GM21367 (cell line): ENCODE results near the gene RERE.
"Not testable (repeated sequence)": the region's sequence is repeated elsewhere in the genome, so short reads cannot be mapped to it uniquely, and the experiment has no call there.

Experiments
- ATAC-seq: cut with Tn5 transposase; IDR thresholded peaks from one replicate; pipeline ENCODE4 v1.9.1; 2021; ENCODE audit not compliant: unreplicated experiment

Gene RERE

DNA sequence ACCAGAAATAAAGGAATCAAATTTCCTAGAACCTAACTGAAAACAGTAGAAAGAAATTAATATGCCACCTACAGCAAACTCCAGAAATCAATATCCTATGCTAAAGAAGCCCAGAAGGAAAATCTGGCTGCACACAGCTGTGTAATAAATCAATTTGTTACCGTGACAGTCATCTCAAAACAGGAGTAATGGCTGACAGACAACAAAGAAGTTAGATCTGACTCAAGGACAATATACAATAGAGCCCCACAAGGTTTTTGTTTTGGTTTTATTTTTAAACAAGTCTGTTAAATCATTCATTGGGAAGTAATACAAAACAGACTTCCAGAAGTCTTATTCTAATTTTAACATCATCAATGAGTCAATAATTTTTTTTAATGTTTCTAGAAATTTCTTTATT, 168.4 kb downstream of the RERE start:
- ATAC-seq: no peak

DNA sequence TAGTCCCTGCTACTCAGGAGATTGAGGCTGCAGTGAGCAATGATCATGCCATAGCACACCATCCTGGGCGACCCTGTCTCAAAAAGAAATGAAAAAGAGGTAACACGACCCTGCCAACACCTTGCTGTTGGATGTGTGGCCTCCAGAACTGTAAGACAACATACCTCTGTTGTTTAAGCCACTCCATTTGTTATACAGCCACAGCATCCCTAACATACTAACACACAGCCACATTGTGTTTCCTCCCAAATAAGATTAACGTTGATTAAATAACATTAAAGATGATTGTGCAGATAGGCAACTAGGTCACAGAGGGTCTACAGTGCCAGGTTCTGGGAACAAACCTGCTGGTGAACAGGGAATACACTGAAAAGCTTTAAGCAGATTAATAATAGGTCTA, 170.4 kb downstream of the RERE start:
- ATAC-seq: no peak

DNA sequence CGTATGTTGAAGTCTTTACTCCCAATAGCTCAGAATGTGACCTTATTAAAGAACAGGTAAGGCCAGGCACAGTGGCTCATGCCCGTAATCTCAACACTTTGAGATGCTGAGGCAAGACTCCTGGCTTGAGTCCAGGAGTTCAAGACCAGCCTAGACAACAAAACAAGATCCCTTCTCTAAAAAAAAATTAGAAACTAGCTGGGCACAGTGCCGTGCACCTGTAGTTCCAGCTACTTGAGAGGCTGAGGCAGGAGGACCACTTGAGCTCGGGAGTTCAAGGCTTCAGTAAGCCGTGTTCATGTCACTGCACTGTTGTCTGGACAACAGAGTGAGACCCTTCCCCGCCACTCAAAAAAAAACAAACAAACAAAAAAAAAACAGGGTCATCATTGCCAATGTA, 171.3 kb downstream of the RERE start:
- ATAC-seq: no peak

DNA sequence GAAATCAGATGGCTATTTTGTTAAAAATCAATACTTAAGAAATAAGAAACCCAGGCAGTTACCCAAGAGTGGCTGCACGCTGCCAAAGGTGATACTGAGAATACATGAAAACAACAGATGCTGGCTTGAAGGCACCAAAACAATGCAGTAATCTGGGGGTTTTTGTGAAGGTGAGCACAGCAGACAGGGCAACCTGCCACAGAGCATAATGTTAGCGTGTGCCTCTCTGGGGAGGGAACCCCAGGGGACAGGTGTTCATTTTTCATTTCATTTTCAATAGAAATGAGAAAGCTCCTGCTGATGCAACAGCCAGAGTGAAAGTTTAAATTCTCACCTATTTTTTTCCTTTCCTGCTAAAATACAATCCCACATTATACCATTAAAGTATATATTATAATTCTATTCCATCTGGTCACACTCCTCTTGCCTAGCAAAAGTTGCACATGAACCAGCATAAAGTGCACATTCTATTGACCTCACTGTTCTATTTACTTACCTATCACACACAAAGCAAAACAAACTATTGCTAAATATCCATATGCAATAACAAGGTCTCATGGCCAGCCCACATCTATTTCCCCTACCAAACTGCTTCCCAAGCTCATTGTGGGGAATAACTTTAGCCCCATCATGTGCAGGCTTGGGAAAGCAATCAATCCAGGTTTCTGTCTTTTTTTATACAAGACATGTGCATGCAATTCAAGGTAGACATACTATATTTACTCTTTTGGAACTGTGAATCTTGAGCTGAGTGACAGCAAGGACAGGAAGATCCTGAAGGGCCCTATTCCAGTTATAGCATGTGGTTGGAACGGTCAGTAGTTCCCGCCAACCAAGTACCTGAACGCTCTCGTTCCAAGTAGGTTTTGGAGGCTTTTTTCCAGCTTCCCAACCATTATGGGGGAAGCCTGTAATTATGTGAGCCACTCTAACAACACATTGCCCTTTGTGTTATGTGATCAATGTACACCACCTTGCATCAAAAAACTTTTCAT, 173.6 kb downstream of the RERE start:
- ATAC-seq: peak; percentile 83

DNA sequence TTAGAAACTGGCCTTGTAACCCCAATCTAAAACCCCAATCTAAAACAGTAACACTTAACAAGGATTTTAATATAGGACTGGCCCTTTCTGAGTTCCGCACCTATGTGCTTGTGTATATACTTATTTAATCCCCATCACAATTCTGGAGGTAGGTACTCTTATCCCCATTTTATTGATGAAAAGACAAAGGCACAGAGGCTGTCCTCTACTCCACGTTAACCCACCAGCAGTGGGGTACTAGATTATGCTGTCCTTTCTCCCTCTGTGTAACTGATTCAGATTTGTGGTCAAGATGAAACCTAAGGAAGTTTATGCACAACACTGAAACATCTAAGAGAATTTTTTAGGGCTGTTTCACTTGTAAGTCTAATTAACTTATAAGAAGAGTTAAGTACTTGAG, 175.3 kb downstream of the RERE start:
- no peak for ATAC-seq

DNA sequence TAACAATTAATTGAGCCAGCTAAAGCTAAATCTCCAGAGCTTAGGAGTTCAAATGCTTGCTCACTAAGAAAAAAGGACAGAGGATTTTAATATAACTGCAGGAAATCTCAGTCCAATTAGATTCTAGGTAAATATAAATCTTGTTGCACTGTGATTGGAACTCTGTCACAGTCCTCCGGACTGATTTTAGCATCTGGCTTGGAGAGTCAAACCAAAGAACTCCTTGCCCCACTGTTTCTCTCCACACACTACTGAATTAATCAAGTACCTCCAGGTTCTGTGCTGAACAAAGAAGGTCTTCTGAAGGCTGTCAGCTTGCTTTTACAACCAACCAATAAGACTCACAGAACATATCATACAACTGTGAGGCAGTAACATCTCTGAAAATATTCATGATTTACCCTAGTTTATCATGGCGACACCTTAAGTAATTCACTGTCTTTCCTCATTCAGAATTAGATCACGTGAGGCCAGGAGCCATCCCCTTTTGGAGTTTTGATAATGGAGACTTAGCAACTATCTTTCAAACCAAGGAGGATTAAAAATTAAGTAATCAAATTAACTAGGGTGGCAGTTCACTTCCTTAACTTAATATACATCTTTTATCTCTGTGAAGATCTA, 176.0 kb downstream of the RERE start:
- no peak for ATAC-seq

DNA sequence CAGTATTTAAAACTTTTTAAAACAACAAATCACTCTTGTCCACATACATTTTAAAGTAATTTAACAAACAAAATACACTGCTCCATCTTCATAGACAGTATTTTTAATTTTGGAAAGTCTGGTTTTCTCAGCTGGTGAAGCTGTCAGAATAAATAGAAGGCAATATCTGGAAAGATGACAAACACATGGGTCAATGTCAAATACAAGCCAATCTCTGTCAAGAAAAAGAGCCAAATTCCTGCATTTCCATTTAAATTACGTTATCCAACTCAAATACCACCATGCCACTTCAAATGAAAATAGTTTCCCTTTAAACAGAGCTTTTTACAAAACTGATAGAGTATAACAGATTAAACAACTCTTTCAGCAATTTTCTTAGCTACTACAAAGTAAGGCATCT, 176.5 kb downstream of the RERE start:
- no peak for ATAC-seq

DNA sequence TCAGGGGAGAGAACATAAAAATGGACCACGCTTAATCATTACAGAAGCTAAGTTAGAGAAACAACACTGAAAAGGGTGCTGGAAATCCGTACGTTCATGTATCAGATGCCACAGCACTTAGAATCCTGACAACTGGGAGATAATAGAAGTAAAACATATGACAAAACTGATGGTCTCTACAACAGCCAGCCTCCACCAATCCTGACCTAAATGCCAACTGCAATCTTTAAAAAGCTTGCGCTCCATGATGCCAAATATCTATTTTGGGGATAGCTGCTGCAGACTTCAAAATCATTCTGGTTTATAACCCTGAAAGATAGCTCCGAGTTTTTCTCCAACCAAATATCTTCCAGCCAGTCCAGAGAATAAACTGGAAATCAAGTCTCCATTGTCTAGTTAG, 178.3 kb downstream of the RERE start:
- no peak for ATAC-seq

DNA sequence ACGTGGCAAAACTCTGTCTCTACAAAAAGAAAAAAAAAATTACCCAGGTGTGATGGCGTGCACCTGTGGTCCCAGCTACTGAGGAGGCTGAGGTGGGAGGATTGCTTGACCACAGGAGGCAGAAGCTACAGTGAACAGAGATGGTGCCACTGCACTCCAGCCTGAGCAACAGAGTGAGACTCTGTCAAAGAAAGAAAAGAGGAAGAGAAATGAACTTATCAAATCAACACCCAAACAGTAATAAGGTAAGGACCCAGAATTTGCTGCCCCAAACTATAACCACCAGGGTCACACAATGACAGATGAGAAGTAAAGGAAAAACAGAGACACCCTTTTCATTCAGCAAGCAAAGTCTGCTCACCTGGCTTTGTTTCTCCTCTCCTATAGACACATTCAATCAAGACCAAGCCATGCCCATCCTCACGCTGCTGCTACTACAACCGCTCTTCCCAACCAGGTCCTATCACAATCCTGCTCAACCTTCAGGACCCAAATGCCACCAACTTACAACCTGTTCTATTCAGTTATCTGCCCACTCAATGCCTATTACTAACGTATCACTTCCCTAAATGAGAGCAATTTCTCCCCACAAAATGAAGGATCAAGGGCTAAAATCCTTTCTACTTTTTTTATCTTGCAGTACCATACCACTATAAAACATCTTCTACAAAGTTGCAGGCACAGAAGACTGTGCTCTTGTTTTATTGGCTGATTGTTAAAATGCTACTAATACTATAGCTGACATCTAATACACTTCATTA, 183.5 kb downstream of the RERE start:
- no peak for ATAC-seq

DNA sequence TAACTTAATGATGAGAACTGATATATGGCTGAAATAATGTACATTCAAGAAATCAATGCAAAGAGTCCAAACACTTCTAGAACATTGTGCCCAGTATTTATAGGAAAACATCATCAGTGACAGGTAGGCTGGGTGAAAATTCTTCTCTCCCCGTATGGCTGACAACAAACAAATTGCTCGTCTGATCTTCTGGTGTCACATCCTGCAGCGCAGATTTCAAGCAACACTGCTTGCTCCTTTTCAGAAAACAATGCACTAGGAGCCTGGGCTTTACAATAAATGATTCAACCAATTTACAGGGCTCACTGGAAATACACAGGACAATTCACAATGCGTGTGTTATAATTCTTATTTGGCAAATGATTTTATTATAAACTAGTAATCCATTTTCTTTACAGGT, 185.3 kb downstream of the RERE start:
- ATAC-seq: no peak

DNA sequence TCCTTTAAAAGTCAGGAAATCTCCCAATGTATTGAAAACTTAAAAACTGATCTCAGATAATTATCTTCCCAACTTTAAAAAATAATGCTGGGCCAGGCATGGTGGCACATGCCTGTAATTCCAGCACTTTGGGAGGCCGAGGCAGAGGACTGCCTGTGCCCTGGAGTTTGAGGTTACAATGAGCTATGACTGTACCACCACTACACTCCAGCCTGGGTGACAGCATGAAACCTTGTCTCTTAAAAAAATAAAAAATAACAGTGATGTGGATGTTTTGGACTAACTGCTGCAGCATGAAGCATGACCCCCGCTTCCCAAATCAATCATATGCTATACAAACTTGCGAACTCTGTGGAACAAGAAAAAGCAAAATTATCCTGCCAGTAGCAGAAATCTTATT, 186.3 kb downstream of the RERE start:
- no peak for ATAC-seq

DNA sequence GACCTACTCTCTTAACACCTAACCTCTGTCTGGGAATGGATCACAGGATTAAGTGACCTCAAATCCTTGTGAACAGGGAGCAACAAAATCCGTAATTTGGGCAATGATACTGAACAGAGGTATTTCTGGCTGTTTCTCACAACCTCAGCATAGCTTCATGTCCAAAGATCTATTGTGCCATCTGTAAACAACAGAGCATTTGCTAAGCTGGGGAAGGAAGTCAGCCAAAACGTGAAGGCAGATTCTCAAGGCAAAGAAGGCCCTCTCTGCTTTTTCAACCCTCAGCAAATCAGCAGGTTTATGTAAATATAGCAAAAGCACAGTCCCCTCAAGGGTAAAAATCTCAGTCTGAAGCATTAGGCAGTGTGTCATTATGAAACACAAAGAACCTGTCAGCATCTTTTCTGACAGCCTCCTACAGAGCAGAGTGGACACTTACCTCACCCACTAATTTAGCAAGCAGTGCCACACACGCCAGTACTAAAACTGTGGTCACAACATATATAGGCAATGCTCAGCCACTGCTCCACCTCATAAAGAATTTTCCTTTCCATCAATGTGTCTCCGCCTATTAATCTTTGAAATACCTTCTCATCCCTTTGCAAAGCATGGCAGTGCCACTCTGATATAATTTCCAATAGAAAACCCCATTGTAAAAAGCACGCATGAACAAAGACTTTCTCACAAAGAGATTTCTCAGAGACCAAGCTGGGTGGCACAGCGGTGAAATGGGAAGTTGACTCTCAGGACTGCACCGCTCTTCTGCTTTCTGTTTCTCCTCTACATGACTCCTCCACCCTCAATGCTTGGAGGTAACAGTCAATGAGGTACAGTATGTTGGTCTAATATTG, 188.0 kb downstream of the RERE start:
- peak; percentile 61 for ATAC-seq

DNA sequence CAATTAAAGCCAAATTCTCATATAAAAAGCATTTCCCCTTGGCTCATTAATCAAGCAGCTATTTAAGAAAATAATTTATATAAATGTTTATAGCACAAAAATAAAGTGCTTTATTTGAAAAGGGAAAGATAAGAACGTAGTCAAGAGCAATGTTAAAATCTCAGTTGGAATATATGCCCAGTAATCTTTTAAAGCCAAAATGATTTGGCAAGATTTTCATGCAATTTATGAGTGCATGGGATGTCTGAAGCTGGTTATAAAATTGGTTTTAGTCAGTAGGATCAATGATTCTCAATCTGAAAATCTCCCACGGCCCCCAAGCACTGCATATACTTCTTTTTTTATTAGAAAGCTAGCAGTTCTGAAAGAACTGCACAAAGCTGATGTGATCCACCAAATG, 188.8 kb downstream of the RERE start:
- ATAC-seq: no peak

DNA sequence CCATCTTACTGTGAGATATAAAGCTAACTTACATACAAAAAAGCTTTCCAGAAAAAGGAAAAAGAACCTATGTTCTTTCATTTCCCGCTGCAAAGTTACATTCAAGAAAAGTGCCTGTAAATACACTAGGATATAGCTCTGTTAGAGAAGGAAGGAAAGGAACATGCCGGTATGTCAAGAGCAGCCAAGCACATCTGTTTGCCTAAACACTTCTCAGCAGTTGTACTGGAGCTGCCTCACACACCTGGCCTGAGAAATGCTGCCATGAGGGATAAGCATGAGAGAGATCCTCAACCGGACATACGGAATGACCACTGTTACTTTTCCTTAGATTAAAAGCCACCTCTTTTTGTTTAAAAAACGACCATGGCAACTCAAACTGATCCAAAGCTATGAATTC, 189.7 kb downstream of the RERE start:
- no peak for ATAC-seq

DNA sequence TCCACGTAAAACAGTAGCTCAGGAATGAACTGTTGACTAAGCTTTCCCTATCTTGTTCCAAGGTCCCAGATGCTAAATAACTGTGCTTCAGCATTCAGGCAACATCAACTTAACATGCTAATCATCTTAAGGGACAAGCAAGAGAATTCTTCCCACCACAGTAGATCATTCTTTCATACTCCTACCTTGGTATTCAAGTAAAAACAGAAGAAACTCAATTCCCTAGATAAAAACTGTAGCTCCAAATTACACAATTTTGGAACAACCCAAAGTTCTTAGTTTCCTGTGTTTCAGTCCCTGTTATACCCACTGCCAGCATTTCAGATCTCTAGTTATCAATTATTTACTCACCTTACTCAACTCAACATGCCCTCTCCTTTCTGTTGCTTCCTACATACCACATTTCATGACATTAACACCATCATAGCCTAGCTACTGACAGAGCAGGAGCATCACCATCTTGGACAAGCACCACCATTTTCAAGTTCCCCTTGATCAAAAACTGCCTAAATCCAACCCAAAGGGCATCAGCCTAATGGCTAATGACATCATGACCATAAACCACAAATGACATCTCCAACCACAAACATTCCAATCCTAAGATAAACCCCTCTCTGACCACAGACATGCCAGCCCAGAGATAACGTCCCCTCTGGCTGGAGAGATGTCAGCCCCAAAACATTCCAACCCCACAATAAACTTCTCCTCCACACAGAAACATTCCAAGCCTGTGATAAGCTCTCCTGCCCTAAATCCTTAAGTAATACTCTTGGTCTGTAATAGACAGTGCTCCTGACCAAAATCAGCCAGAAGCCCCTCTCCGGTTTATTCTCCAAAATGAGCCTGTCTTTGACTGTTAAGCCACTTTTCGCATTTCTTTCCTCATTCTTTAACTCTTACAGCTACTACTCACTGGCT, 191.2 kb downstream of the RERE start:
- no peak for ATAC-seq

DNA sequence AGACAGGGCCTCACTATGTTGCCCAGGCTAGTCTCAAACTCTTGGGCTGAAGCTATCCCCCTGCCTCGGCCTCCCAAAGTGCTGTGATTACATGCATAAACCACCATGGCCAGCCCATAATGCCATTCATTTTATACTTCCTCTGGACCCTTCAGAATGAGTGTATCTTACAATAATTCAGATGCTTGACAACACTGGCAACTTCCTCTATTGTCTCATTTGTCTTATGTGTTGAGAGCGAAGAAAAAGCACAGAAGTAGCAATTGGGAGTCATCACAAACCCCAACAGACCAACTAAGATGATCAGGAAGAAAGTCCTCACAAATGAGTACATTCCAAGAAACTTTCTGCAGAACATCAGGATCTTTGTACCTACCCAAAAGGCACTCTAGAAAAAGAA, 191.9 kb downstream of the RERE start:
- ATAC-seq: no peak

DNA sequence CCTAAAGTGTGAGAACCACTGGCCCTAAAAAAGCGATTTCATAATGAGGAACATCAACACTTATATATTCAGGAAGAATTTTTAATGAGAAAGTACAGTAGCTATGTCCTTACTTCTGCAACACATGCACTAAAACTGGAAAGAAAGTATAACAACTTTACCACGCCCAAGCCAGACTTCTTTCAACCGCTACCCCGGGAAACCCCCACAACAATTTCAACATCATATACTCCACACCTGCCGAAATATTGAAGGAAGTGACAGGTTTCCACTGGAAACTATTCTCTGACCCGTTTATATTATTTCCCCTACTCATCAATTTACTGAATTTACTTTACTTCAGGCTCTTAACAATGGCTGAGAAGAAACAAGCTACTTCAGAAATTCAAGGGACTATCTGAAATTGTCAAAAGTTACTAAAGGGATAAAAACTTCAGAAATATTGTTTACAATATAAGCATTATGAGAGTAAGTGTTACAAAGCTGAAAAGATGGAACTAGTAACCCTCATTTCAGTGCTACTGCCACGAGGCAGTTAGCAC, 193.7 kb downstream of the RERE start:
- ATAC-seq: not testable (repeated sequence)

DNA sequence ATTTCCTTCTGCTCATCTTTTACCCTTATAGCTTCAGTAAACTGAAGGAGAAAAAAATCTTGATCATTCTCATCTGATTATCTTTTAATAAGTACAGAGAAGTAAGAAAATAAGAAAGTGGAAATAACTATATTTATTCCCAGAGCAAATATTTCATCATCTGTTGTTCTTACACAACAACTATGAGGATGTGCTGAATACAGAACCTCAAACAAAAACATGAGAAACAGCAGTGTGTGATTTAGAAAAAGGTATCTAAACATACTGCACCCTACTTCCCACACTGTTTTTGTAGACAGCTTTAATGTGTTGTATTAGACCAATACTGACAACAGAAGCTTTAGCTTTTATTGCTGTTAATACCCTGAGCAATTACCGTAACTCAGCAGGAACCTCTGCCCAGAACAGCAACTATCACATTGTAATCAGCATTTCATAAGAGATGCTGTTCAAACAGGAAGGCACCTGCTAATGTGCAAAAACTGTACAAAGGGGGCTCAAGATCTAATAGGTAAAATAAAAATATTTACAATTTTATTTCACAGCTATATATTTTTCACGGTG, 195.6 kb downstream of the RERE start:
- ATAC-seq: not testable (repeated sequence)

DNA sequence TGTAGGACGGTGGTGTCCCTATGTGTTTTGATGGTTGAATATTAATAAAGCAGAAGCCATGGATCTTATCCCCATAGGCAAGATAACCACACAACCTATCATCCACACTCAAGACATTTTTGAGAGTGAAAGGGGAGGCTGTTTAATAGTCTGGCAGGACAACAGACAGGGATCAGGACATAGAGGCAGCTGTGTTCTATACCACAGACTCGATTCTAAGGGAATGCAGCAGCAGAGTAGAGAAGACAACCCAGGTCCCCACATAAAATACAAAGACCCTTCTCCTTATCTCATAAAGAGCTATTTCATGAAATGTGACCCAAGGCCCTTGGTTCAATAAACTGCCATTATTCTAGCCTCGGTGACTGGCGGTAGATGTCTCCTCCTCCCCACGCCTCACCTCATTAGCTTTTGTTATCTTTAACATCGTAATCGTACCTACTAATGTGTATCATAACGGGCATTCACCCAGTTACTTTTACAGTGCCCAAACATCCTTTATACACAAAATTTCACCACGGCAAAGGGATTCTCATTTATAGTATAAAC, 196.3 kb downstream of the RERE start:
- not testable (repeated sequence) for ATAC-seq
